ENCODE results near the gene KLC3.

GRCh38 chr19:45364696-45365095, 24.1 kb downstream of the KLC3 start:
- TF ChIP-seq CTCF (IDR thresholded peaks at IDR 0.05; ENCODE audit: low read length) (no peak), EZH2 (IDR thresholded peaks at IDR 0.05; ENCODE audit: borderline replicate concordance, low read length) (no peak)

All from OCI-LY1 (cell line).